GM10847 (cell line): ENCODE results near the gene FATE1.

Source experiments
- POLR2A ChIP-seq: IDR thresholded peaks from 2 replicates; pipeline ENCODE4 v1.6.1; 2011; ENCODE audit not compliant: insufficient read length; ENCODE audit errors: extremely low read depth

The FATE1 gene

DNA sequence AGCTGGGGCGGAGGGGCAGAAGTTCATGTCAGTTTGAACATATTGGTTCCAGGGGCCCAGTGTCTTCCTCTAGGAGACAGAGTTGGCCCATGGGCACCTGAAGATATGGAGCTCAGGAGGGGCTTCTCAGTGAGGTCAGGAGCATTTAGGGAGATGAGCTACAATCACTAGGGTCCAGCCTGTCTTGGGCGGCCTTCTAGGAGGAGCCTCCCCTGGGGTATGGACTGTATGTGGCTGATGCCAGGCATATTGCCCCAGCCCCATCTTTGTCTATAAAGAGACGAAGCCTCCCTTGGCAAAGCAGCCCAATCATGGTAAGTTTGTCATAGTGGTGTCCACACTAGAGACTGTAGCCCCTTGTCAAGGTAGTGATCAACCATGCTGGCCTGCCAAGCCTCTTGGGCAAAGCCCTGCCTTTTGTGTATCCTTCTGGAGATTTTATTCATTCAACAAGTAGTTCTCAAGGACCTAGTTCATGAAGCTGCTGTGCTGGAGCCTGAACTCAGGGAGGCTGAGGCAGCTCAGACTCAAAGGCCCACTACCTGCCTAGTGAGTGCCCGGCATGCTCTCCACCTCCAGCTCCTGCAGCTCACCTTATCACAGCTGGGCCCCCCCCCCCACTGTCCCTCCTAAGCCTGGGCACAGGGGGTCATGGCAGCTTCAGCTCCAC is 13.4 kb downstream of the FATE1 start:
- no peak for TF ChIP-seq POLR2A

DNA sequence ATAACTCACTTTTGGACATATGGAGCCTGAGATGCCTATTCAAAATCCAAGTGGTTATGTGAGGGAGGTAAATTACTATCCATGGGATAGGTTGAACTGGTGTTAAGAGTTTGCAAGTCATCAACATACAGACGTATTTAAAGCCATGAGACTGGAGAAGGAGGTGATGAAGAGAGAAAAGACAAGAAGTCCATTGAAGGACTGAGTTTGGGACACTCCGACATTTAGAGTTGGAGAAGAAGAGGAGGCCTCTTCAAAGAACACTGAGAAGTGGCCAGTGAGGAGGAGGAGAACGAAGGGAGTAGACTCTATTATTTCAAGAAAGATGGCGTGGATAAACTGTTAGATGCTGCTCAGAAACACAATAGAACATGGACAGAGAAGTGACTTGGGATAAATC is 18.6 kb downstream of the FATE1 start, which contains the start of gene CNGA2:
CNGA2 (plus strand) TSS at position 301 of the 400 bp plus-strand sequence. CDS start 3,738 bp downstream, outside the sequence.
- no peak for TF ChIP-seq POLR2A

DNA sequence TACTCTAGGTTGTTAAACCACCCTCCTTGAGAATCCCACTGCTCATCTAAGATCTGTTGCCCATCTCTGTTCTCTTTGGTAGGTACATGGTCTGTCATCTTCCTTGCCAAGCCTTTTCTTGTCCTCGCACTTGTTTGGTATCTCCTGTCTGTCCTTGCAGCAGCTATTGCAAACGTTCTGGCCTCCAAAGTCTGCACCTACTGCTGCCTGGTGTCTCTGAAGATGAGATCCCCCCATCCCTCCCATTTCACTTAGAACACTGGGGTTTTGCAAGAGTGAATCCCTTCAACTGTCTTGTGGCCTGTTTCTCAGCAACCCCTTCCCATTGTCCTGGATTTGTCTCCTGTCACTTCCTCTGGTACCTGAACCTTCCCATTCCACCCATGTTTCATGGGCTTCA is 19.4 kb downstream of the FATE1 start:
- TF ChIP-seq POLR2A = no peak

- no peak for TF ChIP-seq POLR2A
These were observed 20.9 kb downstream of the FATE1 start for GRCh38 chrX:151736685-151737084.

GRCh38 chrX:151737494-151737893 is 21.7 kb downstream of the FATE1 start:
- TF ChIP-seq POLR2A = no peak

- no peak for TF ChIP-seq POLR2A
These were observed 22.9 kb downstream of the FATE1 start for GRCh38 chrX:151738751-151739150.

- no peak for TF ChIP-seq POLR2A
These were observed 25.8 kb downstream of the FATE1 start for GRCh38 chrX:151741606-151742005.

DNA sequence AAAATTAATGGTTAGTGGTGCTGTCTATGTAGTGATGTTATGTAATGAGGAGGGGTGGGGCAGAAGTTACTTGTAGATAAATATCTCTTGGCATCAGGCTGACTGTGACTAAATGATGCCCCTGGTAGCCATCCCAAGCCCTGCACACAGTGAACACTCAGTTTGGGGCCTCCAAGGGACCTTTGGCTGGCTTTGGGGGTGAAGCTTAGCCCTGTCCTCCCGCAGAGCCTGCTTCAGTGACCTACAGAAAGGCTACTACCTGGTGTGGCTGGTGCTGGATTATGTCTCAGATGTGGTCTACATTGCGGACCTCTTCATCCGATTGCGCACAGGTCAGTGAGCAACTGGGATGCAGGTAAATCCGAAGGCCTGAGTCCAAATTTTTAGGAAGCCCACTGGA is 26.5 kb downstream of the FATE1 start:
- TF ChIP-seq POLR2A = no peak

GRCh38 chrX:151743651-151744470 is 28.0 kb downstream of the FATE1 start:
- TF ChIP-seq POLR2A = no peak

DNA sequence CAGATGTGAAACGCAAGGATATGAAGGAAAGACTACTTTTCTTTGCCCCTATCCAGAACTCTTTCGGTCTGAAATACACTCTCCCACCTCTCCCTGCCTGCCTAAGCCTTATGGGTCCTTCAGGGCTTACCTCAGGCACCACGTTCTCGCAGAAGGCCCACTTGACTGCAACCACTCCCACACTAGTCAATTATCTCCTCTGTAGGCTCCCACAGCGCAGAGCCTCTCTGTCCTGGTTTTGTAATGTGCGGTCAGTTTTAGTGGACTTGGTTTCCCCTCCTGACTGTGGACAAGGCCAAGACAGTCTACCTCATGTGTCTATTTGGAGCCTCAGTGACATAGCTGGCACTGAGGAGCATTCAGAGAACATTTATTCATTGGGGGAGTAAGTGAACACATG is 29.8 kb downstream of the FATE1 start:
- TF ChIP-seq POLR2A = no peak

GRCh38 chrX:151746502-151746901 is 30.7 kb downstream of the FATE1 start:
- TF ChIP-seq POLR2A = no peak

GRCh38 chrX:151750511-151750910 is 34.7 kb downstream of the FATE1 start:
- TF ChIP-seq POLR2A = no peak

- TF ChIP-seq POLR2A = no peak
These were observed 37.0 kb downstream of the FATE1 start for GRCh38 chrX:151752847-151753246.

DNA sequence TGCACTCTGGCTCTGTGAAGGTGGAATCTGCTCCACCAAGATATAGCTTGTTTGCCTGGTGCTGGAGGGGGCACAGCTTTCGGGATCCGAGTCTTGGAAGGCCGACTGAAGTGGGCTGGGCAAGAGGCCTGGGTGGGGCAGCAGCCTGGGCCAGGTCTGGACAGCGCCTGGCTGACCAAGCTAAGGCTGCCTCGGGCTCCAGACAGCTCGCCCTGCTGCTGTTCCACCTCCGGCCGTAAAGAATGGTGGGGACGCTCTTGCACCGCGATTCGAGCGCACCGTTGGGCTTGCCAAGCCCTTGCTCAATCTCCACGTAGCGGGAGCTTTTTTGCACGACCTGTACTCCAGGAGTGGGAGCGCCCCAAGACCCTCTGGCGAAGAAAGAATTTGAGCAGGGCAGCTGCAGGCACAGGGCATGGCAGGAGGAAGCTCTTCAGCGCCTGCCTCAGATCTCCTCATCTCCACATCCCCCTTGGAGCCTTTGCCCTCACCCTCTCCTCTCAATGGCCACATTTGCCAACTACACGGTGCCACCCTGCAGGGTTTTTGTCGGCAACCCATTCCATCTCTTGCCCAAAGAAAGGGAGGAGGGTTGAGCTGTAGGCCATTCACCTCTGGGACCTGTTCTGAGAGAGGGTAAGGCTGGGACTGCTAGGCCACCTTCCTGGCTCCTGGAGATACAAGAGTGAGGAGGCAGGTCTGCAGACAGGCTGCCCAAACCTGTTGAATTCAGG is 37.6 kb downstream of the FATE1 start:
- no peak for TF ChIP-seq POLR2A

- TF ChIP-seq POLR2A = no peak
These were observed 38.2 kb downstream of the FATE1 start for GRCh38 chrX:151754047-151754429.
